IPS-18a (cell line): ENCODE results near the gene CNIH3.

ENCODE experiments used
- H3K27ac ChIP-seq: one replicate; pipeline ENCODE4 v1.5.1; 2013; ENCODE audit warnings: low read length
- H3K27me3 ChIP-seq: one replicate; pipeline ENCODE4 v1.6.1; 2013; ENCODE audit warnings: mild to moderate bottlenecking, low read length; ENCODE audit not compliant: control insufficient read depth, insufficient read depth
- H3K36me3 ChIP-seq: one replicate; pipeline ENCODE4 v1.6.1; 2013; ENCODE audit warnings: low read depth, low read length; ENCODE audit not compliant: control insufficient read depth
- H3K4me1 ChIP-seq: one replicate; pipeline ENCODE4 v1.6.1; 2013; ENCODE audit warnings: low read depth, low read length; ENCODE audit not compliant: control insufficient read depth
- H3K4me3 ChIP-seq: one replicate; pipeline ENCODE4 v1.5.1; 2013; ENCODE audit warnings: low read length
- H3K9ac ChIP-seq: one replicate; pipeline ENCODE4 v1.6.1; 2013; ENCODE audit warnings: mild to moderate bottlenecking, low read length, moderate library complexity
- H3K9me3 ChIP-seq: one replicate; pipeline ENCODE4 v1.6.1; 2013; ENCODE audit warnings: low read depth, low read length; ENCODE audit not compliant: control insufficient read depth

Gene CNIH3

DNA sequence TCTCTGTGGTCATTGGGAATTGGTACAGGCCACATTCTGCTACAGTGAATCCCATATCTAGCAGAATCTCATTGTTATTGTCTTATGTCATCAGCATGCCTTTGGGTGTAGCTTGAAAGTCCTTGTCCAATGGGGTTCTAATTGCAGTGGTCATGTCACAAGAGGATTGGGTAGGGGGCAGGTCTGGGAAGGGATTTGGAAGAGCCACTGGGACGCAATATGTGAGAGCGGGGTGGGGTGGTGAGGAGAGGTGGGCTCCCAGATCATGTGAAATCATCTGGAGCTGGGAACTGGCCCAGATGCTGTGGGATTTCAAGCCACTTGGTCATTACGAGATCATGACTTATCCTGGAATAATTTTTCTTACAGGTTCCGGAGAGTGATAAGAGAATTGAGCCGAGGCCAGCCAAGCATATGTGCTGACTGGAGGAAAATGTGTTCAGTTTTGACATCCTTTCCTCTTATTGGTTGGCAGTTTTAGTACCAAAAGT, 16.3 kb downstream of the CNIH3 start:
- no peaks in the 10 kb centered on the region for H3K36me3 ChIP-seq
- H3K4me1 ChIP-seq: peaks cover 8% of the 10 kb centered on the region
- no peaks in the 10 kb centered on the region for H3K9me3 ChIP-seq
- H3K9ac ChIP-seq: no peak overlapping the region
- no peaks in the 10 kb centered on the region for H3K27me3 ChIP-seq
- no peak overlapping the region for H3K4me3 ChIP-seq
- no peak overlapping the region for H3K27ac ChIP-seq

DNA sequence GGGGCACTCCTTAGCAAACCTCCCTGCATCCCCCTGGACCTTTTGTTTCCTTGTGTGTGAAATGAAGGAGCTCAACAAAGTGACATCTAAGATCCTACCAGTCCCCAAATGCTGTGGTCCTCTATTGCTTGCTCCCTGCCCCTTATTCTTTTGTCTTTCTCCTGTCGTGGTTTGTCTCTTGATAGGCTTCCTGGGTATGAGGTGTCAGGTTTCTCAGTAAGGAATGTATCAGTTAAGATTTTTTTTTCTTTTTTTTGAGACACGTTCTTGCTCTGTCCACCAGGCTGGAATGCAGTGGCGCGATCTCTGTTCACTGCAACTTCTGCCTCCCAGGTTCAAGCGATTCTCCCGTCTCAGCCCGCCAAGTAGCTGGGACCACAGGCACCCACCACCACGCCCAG, 16.8 kb downstream of the CNIH3 start:
- Histone ChIP-seq H3K4me3 (no peak overlapping the region), H3K27ac (no peak overlapping the region), H3K4me1 (peaks cover 8% of the 10 kb centered on the region), H3K9ac (no peak overlapping the region), H3K27me3 (no peaks in the 10 kb centered on the region), H3K36me3 (no peaks in the 10 kb centered on the region), H3K9me3 (no peaks in the 10 kb centered on the region)

- H3K4me1 ChIP-seq: peaks cover 8% of the 10 kb centered on the region
- H3K27me3 ChIP-seq: no peaks in the 10 kb centered on the region
- H3K9ac ChIP-seq: no peak overlapping the region
- H3K36me3 ChIP-seq: no peaks in the 10 kb centered on the region
- no peak overlapping the region for H3K27ac ChIP-seq
- no peaks in the 10 kb centered on the region for H3K9me3 ChIP-seq
- no peak overlapping the region for H3K4me3 ChIP-seq
Measured at GRCh38 chr1:224635356-224635755, 19.2 kb downstream of the CNIH3 start.

DNA sequence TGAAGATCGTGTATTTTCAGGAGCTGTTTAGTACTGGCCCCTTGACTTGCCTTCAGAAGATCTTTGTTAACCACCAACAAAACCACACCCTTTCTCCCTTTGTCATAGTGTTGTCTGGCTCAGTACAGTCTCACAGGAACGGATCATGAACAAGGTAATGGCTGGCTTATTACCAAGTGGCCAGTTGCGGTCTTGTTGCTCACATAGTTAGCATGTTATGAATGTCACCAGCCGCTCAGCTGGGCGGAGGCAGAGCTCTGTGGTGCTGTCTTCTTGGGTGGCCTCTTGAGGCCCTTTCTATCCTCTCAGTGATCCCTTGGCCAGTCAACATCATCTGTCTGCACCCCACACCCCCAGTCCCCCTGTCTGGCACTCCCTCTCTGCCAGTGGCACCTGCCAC, 21.4 kb downstream of the CNIH3 start:
- Histone ChIP-seq H3K4me1 (peaks cover 6% of the 10 kb centered on the region), H3K9ac (no peak overlapping the region), H3K27me3 (no peaks in the 10 kb centered on the region), H3K9me3 (no peaks in the 10 kb centered on the region), H3K4me3 (no peak overlapping the region), H3K27ac (no peak overlapping the region), H3K36me3 (no peaks in the 10 kb centered on the region)

GRCh38 chr1:224637936-224638335, 21.8 kb downstream of the CNIH3 start:
- Histone ChIP-seq H3K27ac (no peak overlapping the region), H3K9me3 (no peaks in the 10 kb centered on the region), H3K27me3 (no peaks in the 10 kb centered on the region), H3K36me3 (no peaks in the 10 kb centered on the region), H3K4me1 (peaks cover 1% of the 10 kb centered on the region), H3K4me3 (no peak overlapping the region), H3K9ac (no peak overlapping the region)

- Histone ChIP-seq H3K27ac (no peak overlapping the region), H3K36me3 (no peaks in the 10 kb centered on the region), H3K4me3 (no peak overlapping the region), H3K27me3 (no peaks in the 10 kb centered on the region), H3K9ac (no peak overlapping the region), H3K4me1 (no peaks in the 10 kb centered on the region), H3K9me3 (no peaks in the 10 kb centered on the region)
Measured at GRCh38 chr1:224639426-224639975, 23.4 kb downstream of the CNIH3 start.

- no peak overlapping the region for H3K9ac ChIP-seq
- H3K36me3 ChIP-seq: no peaks in the 10 kb centered on the region
- H3K4me3 ChIP-seq: no peak overlapping the region
- no peaks in the 10 kb centered on the region for H3K9me3 ChIP-seq
- no peaks in the 10 kb centered on the region for H3K27me3 ChIP-seq
- no peaks in the 10 kb centered on the region for H3K4me1 ChIP-seq
- H3K27ac ChIP-seq: no peak overlapping the region
Measured at GRCh38 chr1:224640018-224640417, 23.9 kb downstream of the CNIH3 start.

DNA sequence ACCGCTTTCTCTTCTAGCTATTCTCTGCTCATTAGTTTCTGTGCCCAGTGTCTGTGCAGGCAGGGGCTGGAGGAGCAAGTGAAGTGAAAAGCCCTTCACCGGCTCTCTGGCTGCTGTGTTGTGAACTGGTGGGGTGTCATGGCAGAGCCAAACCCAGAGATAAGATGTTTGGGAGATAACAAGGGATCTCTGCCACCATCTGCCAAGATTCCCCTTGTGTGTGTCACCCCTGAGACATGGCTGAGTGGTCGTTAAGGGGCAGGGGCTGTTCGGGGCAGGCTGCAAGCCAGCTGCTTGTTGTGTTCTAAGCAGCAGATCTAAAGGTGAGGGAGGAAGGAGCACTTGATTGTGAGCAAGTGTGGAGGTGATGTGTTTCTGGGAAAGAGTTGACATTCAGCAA, 24.5 kb downstream of the CNIH3 start:
- Histone ChIP-seq H3K4me1 (no peaks in the 10 kb centered on the region), H3K27ac (no peak overlapping the region)

GRCh38 chr1:224641030-224641429, 24.9 kb downstream of the CNIH3 start:
- Histone ChIP-seq H3K9ac (no peak overlapping the region), H3K9me3 (no peaks in the 10 kb centered on the region), H3K27me3 (no peaks in the 10 kb centered on the region), H3K4me3 (no peak overlapping the region), H3K27ac (no peak overlapping the region), H3K36me3 (no peaks in the 10 kb centered on the region), H3K4me1 (no peaks in the 10 kb centered on the region)

More for the DNA sequence above, 24.5 kb downstream of the CNIH3 start:
- H3K27me3 ChIP-seq: no peaks in the 10 kb centered on the region
- no peaks in the 10 kb centered on the region for H3K36me3 ChIP-seq
- no peak overlapping the region for H3K9ac ChIP-seq
- no peak overlapping the region for H3K4me3 ChIP-seq
- H3K9me3 ChIP-seq: no peaks in the 10 kb centered on the region

DNA sequence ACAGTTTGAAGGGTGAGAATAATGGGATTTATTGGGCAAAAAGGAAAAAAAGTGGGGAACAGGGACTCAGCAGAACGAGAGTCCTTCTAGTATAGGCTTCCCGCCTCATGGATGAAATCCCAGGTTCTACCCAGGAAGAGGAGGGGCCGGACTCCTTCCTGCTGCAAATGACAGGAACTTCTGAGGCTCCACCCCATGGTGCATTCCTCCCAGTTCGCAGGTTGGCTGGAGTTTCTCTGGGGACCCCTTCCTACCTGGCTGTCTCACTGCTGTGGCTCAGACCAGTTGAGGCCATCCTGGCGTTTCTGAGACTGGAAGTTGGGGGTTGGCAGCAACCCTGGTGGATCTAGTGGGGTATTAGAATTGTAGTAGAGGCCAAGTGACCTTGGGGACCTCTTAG, 27.5 kb downstream of the CNIH3 start:
- Histone ChIP-seq H3K27me3 (no peaks in the 10 kb centered on the region), H3K4me3 (no peak overlapping the region), H3K9ac (no peak overlapping the region), H3K36me3 (no peaks in the 10 kb centered on the region), H3K27ac (no peak overlapping the region), H3K9me3 (no peaks in the 10 kb centered on the region), H3K4me1 (no peaks in the 10 kb centered on the region)

DNA sequence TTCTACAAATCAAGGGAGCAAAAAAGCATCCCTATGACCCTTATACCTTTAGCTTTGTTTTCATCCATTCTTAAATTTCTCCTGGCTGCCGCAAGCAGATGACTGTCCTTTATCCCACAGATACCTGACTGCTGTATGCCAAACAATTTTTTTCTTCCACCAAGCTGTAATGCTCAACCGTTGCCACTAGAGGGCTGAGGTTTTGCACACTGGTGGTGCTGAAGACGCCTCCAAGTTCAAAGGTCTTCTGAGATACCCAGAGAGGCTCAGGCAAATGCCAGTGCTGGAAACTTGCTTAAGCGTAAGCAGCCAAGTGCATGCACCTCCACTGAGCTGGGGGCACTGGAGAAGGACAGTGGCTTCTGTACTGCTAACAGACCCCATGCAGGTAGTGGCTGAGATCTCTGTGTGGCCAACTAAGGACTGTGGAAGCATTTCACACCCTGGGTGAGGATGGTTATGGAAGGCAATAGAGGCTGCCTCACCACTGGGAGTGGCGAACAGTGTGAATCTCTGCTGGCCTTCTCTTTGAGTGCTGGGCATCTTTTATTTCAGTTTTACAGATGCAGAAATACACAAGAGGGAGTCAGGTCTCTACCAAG, 28.5 kb downstream of the CNIH3 start:
- Histone ChIP-seq H3K9me3 (no peaks in the 10 kb centered on the region), H3K4me3 (no peak overlapping the region), H3K27me3 (no peaks in the 10 kb centered on the region), H3K4me1 (no peaks in the 10 kb centered on the region), H3K9ac (no peak overlapping the region), H3K27ac (no peak overlapping the region), H3K36me3 (no peaks in the 10 kb centered on the region)

GRCh38 chr1:224647449-224647848, 31.3 kb downstream of the CNIH3 start:
- Histone ChIP-seq H3K9ac (no peak overlapping the region), H3K27me3 (no peaks in the 10 kb centered on the region), H3K27ac (no peak overlapping the region), H3K4me3 (no peak overlapping the region), H3K9me3 (no peaks in the 10 kb centered on the region), H3K4me1 (no peaks in the 10 kb centered on the region), H3K36me3 (no peaks in the 10 kb centered on the region)
